Measurements from ENCODE around the gene ATAD3B.
A peak's percentile ranks its signal among the peaks of the same experiment; 100 is the strongest.
"Not testable (repeated sequence)": the region's sequence is repeated elsewhere in the genome, so short reads cannot be mapped to it uniquely, and the experiment has no call there.

Gene ATAD3B

DNA sequence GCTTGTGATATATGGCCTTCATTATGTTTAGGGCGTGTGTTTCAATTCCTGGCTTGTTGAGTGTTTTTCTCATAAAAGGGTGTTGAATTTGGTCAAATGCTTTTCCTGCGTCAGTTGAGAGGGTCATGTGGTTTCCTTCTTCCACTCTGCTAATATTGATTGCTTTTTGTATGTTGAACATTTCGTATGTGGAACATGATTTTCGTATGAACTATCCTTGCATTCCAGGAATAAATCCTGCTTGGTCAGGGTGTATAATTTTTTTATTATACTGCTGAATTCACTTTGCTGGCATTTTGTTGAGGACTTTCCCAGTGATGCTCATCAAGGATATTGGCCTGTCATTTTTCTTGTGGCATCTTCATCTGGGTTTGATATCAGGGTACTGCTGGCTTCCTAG lies 35.7 kb downstream of the ATAD3B start:
- H3K4me3 ChIP-seq (ENCODE audit: low read depth, low read length), result no peak overlapping the region
- TF ChIP-seq, protein P1, sequence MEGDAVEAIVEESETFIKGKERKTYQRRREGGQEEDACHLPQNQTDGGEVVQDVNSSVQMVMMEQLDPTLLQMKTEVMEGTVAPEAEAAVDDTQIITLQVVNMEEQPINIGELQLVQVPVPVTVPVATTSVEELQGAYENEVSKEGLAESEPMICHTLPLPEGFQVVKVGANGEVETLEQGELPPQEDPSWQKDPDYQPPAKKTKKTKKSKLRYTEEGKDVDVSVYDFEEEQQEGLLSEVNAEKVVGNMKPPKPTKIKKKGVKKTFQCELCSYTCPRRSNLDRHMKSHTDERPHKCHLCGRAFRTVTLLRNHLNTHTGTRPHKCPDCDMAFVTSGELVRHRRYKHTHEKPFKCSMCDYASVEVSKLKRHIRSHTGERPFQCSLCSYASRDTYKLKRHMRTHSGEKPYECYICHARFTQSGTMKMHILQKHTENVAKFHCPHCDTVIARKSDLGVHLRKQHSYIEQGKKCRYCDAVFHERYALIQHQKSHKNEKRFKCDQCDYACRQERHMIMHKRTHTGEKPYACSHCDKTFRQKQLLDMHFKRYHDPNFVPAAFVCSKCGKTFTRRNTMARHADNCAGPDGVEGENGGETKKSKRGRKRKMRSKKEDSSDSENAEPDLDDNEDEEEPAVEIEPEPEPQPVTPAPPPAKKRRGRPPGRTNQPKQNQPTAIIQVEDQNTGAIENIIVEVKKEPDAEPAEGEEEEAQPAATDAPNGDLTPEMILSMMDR (IDR thresholded peaks at IDR 0.05; ENCODE audit: low read depth, low read length), result no peak

DNA sequence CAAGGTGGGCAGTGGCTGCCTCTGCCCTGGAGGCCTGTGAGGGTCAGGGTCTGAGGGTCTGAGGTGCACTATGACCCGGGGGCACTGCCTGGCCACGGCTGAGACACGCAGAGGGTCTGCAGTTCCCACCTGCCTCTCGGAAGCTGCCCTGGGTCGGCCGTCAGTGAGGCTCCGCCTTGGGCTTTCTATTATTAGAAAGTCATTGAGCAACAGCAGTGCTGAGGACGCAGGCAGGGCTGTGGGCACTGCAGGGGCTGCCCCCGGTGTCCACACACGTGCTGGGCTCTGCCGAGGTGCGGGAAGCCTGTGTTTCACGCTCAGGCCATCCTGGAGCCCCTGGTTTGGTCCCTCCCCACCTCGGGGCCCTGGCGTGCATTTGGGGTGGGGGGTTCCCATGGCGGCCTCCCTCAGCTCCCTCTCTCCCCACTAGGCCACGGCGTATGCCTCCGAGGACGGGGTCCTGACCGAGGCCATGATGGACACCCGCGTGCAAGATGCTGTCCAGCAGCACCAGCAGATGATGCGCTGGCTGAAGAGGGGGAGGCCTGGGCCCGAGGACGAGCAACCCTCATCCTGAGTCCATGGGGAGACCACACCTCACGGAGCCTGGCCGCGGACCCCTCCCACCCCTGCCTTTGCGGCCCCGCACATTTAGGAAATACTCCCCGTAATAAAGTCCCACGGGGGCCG lies 37.4 kb downstream of the ATAD3B start:
- H3K4me3 ChIP-seq (ENCODE audit: low read depth, low read length), result not testable (repeated sequence)

DNA sequence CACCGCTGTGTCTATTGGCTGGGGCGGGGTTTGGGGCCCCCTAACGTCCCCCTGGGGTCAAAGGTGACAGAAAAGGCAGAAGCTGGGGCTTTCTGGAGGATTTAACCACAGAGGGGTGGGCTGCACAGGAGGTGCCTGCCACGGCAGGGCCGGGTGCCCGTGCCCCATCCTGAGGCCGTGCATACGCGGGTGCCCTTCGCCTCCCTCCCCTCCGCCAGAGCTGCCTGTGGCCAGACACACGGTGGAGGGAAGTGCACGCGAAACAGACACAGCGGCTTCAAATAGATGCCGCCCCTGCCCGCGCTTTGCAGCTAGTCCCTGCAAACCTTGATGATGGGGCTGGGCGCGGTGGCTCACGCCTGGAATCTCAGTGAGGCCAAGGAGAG lies 37.9 kb downstream of the ATAD3B start:
- not testable (repeated sequence) for H3K4me3 ChIP-seq (ENCODE audit: low read depth, low read length)

DNA sequence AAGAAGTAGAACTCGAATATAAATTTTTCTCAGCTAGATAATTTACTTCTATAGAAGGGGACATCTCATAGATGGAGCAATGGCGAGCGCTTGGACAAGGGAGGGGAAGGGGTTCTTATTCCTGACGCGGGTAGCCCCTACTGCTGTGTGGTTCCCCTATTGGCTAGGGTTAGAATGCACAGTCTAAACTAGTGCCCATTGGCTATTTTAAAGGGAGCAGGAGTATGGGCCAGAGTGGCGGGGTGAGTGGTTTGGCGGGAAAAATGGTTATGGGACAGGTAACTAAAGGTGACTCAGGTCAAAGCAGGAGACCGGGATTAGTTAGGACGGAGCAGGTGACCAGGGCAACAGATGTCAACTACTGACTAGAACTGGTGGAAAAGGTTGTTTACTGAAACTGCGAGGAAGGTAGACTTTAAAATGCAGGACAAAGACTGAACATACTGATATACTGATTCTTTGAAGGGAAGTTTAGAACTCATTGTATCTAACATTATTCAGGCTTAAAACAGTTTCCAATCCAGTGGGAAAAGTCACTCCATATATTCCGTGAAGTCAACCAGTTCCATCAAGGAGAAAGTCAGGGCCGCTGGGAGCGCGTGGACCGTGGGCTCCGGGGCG lies 39.5 kb downstream of the ATAD3B start:
- TF ChIP-seq, protein P1 (IDR thresholded peaks at IDR 0.05; ENCODE audit: low read depth, low read length), result no peak
- H3K4me3 ChIP-seq (ENCODE audit: low read depth, low read length), result peak overlapping the region; percentile 66

DNA sequence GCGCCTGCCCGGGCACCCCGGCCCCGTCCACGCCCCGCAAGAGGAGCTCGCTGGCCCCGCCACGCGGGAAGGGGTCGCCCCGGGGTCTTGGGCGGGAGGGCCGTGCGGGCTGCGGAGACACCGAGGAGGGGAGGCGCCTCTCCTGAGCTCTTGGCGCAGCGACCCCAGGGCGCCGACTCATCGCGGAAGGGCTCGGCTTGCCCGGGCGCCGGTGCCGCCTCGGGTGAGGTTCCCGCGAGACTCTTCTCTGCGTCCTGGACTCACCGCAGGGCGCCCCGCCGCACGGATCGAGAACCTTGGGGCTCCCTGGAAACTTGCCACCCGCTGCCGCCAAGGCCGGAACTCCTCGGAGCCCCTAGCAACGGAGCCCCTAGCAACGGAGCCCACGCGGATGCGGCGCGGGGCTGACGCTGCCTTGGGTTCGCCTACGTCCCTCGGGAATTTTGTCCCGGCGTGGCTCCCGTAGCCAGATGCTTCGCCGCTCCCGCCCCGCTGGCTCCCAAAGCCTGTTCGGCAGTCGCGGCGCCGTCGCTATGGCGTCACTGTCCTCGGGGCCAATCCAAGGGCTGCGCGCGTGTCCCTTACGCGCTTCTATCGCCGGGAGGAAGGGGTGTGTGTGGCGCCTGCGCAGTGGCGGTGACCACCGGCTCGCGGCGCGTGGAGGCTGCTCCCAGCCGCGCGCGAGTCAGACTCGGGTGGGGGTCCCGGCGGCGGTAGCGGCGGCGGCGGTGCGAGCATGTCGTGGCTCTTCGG lies 40.1 kb downstream of the ATAD3B start, which contains the start of gene ATAD3A:
Gene ATAD3A (plus strand): TSS at position 630 of the 753 bp plus-strand sequence. CDS start 107 bp downstream, at position 737.
- TF ChIP-seq, protein P1 (IDR thresholded peaks at IDR 0.05; ENCODE audit: low read depth, low read length), result no peak
- H3K4me3 ChIP-seq (ENCODE audit: low read depth, low read length), result peak within 1 kb of the TSS; percentile 66

DNA sequence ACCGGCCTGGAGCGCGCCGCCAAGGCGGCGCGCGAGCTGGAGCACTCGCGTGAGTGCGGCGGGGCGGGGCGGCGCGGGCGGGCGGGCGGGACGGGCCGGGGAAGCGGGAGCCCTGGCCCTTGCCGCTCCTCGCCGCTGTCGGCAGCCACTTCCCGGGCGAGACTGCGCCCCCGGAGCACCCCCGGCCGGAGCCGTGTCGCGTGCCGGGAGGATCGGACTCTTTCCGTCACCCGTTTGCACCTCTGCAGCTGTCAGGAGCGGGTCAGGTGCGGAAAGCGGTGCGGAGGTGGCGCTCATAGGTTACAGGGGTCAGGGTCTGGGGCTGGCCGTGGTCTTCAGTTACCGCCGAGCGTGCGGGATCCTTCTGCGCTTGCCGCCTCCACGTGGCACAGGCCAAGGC lies 40.9 kb downstream of the ATAD3B start:
- peak overlapping the region; percentile 47 for H3K4me3 ChIP-seq (ENCODE audit: low read depth, low read length)

DNA sequence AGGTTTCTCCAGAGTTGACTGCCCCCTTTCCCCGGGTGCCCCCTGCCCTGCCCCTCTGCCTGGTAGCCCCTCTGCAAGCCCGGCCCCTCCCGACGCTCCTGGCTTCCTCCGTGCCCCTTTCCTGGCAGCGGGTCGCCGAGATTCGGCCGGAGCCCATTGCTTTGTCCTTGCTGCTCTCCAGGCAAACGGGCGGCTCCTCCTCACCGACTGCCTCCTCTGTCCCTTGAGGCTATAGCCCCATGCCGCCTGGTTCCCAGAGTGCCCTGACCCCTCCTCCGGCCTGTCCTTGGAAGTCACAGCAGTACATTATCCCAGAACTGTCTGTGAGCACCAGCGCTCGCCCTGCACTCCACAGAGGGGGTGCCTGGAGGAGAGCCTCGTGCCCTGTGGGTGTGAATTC lies 42.1 kb downstream of the ATAD3B start:
- peak overlapping the region; percentile 31; the same call in 1 of the 2 replicates for H3K4me3 ChIP-seq (ENCODE audit: low read depth, low read length)

DNA sequence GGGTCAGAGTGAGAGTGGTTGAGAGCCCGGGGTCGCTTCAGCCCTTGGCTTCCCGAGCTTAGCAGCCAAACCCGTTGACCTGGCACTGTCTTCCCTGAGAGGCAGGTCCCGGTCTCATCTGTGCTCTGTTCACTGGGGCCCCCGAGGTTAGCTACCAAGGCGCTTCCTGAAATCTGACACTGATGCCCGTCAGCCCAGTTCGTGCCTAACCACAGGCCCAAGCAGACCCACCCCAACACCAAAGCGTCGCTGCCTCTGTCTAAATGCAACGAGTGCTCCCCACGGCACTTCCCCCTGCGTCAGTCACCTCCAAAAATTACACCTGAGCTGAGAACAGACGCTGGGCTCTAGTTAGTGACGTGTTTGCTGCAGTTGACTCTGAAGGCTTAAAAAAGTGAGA lies 42.8 kb downstream of the ATAD3B start:
- not testable (repeated sequence) for H3K4me3 ChIP-seq (ENCODE audit: low read depth, low read length)

DNA sequence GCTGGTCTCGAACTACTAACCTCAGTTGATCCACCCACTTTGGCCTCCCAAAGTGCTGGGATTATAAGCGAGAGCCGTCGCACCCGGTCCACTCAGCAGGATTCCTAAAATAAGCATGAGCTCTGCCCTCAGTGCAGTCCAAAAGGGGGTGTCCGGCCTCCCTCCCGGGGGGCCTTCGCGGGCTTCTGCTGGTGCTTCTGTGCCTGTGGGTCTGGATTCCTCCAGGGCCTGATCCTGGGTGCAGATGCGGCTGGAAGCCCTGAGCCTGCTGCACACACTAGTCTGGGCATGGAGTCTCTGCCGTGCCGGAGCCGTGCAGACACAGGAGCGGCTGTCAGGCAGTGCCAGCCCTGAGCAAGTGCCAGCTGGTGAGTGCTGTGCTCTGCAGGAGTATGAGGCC lies 45.4 kb downstream of the ATAD3B start:
- not testable (repeated sequence) for H3K4me3 ChIP-seq (ENCODE audit: low read depth, low read length)

DNA sequence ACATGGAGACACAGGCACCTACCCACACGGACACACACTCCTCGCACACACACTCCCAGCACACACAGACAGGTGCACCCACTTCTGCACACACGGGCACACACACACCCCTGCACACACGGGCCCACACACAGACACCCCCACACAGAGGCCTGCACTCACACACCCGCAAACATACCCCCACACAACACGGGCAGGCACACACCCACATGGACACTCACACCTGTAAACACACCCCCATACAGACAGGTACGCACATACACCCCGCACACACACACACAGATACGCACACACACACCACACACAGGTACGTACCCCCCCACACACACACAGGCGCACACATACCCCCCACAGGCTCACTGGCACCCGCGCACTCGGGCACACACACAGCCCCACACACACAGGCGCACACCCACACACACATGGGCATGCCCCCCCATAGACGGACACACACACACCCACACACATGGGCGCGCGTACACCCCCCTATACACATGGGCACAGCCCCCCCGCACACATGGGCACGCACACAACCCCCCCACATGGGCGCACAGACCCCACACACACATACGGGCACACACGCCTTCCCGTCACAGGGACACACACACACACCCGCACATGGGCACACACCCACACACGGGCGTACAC lies 46.5 kb downstream of the ATAD3B start:
- TF ChIP-seq, protein P1 (IDR thresholded peaks at IDR 0.05; ENCODE audit: low read depth, low read length), result no peak
- H3K4me3 ChIP-seq (ENCODE audit: low read depth, low read length), result no peak overlapping the region

DNA sequence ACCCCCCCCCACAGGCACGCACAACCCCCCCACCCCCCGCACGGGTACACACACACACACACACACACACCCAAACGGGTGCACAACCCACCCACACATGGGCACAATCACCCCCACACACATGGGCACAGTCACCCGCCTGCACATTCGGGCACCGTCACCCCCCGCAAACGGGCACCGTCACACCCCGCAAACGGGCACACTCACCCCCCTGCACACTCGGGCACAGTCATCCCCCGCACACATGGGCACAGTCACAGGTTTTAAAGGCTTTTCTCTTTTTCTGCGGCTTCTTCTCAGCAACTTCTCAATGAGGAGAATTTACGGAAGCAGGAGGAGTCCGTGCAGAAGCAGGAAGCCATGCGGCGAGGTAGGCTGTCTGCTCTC lies 47.0 kb downstream of the ATAD3B start:
- not testable (repeated sequence) for H3K4me3 ChIP-seq (ENCODE audit: low read depth, low read length)

DNA sequence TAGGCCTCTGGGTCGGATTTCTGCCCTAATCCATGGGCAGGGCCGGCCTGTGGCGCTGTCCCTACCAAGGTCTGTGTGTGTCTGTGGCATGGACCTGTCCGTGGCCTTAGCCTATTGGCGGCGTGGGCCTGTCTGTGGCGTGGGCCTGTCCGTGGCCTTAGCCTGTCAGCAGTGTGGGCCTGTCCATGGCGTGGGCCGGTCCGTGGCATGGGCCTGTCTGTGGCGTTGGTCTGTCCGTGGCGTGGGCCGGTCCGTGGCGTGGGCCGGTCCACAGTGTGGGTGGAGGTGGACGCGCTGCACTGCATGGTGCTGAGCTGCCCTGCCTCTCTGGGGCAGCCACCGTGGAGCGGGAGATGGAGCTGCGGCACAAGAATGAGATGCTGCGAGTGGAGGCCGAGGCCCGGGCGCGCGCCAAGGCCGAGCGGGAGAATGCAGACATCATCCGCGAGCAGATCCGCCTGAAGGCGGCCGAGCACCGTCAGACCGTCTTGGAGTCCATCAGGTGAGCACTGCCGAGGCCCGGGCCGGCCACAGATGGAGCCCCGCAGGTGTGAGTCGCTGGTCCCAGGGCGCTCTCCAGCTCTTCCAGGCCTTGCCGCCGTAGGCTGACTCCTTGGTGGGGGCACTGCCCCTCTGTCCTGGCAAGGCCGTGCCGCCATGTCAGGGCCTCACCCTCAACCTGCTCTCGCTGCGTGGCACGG lies 48.4 kb downstream of the ATAD3B start:
- not testable (repeated sequence) for H3K4me3 ChIP-seq (ENCODE audit: low read depth, low read length)
